GM20000 (cell line): ENCODE measurements around the gene TUBGCP6.
A peak's percentile ranks its signal among the peaks of the same experiment; 100 is the strongest.

Source experiments
- DNase-seq: peaks from one replicate; pipeline ENCODE4 v3.0.0; 2012; ENCODE audit warnings: low spot score
- TF ChIP-seq, protein P1 (sequence below): IDR thresholded peaks from 2 replicates; pipeline ENCODE4 v1.5.1; 2012; ENCODE audit warnings: mild to moderate bottlenecking, control low read depth; ENCODE audit errors: extremely low read depth, missing control alignments

The TUBGCP6 gene

DNA sequence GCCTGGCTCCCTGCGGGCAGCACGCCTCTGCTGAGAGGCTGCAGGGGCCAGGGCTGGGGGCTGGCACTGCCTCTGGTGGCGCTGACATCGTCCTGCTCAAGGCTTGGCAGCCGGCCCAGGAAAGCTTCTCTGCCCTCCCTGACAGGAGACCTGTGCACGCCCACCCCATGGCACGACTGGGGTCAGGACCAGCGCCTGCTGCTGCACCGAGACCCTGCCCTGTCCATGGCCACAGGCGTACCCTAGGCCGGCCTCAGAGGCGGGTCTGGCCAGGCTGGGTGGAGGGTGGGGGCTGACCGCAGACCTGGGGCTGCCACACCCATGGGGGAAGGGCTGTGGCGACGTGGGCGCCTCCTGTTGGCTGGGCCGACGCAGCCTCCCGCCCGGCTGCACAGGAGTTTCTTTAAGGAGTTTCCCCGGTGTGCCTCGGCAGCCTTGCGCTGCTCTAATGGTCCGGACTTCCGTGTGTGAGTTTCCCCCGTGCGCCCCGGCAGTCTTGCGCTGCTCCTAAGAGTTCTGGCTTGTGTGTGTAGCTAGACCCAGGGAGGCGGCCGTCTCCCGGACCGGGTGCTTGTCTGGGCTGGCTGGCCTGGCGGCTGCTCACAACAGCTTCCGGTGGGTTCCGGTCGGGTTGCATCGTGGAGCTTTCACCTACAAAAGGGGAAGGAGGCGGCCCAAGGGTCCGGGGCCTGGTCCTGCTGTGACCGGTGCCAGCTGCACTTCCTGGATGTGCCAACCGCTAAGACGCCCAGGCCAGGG is 54.5 kb downstream of the TUBGCP6 start:
- DNase-seq: peak; percentile 90
- TF ChIP-seq, protein P1, sequence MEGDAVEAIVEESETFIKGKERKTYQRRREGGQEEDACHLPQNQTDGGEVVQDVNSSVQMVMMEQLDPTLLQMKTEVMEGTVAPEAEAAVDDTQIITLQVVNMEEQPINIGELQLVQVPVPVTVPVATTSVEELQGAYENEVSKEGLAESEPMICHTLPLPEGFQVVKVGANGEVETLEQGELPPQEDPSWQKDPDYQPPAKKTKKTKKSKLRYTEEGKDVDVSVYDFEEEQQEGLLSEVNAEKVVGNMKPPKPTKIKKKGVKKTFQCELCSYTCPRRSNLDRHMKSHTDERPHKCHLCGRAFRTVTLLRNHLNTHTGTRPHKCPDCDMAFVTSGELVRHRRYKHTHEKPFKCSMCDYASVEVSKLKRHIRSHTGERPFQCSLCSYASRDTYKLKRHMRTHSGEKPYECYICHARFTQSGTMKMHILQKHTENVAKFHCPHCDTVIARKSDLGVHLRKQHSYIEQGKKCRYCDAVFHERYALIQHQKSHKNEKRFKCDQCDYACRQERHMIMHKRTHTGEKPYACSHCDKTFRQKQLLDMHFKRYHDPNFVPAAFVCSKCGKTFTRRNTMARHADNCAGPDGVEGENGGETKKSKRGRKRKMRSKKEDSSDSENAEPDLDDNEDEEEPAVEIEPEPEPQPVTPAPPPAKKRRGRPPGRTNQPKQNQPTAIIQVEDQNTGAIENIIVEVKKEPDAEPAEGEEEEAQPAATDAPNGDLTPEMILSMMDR: peak; percentile 24

DNA sequence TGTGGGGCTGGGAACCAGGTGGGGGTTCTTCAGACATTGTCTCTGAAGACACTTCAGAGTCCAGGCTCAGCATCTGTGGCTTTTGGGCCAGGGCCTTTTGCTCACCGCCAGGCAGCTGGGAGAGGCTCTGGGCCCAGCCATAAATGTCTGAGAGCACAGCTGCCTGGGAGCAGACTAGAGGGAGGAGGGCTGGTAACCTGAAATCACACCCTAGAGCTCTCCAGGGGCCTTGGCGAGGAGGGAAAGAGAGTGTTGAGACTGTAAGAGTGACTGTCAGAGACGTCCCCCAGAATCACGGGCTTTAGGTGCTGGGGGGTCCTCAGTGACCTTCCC is 55.0 kb downstream of the TUBGCP6 start:
- DNase-seq: no peak
- TF ChIP-seq, protein P1: no peak

DNA sequence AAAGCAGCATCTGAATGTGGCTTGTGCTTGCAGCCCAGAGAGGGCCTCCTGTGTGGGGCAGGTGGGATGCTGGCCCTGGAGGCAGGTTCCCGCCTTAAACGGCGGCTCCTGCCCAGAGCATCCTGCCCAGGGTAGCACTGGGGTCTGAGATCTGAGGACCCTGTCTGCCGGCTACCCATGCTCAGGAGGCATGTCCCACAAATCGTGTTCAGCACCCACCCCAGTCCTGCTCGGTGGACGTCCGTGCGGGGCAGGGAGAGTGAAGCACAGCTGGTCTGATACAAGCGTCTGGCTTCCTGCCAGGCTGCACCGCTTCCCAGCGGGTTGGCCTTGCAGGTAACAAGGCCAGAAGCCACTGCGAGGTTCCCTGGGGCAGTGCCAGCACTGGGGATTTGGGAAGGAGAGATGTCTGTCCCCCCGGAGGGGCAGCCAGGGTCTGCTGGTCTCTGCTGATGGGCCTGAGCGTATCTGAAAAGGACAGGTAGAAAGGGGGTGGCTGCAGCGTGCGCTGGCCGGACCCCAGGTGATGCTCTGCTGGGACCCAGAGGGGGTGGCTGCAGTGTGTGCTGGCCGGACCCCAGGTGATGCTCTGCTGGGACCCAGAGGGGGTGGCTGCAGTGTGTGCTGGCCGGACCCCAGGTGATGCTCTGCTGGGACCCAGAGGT is 55.5 kb downstream of the TUBGCP6 start:
- TF ChIP-seq, protein P1: no peak
- no peak for DNase-seq

DNA sequence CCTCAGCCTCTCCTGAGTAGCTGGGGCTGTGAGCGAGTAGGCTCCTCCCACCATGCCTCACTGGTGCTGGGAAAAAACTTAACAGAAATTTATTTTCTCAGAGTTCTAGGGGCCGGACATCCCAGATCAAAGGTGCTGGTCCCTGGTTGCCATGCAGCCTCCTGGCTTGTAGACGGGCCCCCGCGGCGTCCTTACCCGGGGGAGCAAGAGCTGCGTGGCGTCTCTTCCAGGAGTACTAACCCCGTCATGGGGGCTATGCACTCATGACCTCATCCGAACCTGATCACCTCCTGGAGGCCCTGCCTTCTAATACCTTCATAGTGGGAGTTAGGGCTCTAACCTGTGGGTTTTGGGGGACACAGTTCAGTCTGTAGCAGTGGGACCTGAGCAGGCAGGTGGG is 56.5 kb downstream of the TUBGCP6 start:
- TF ChIP-seq, protein P1: no peak
- DNase-seq: no peak

DNA sequence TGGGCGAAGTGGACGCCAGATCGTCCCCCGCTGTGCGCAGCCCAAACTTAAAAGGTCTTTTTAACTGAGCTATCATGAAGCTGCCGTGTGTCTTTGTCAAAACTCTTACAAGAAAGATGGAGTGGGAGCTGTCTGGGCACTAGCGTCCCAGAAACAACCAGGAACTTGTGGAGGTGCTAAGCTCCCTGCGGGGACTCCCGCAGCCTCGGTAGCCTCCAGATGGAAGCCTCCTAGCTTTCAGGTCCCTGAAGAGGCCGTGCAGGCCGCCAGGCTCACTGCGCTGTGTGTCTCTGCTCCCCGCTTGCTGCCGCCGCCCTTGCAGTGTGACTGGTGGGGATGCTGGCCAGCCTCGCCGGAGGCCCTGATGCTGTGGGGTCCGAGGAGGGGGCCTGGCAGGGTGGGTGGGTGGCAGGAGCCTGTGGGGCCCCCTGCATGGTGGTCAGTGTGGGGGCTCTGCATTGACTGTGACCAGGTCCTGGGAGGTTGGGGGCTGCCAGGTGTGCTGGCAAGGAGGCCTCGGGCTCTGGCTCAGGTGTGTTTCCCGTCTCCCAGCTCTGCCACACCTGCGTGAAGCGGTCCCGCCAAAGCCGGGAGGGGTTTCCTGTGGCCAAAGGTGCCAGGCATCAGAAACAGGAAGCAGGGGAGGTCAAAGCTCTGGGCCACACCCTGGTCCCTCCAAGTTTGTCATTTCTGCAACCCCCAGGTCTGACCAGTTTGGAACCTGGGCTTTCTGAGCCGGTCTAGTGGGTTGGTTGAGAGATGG is 57.9 kb downstream of the TUBGCP6 start:
- no peak for DNase-seq
- TF ChIP-seq, protein P1: no peak

DNA sequence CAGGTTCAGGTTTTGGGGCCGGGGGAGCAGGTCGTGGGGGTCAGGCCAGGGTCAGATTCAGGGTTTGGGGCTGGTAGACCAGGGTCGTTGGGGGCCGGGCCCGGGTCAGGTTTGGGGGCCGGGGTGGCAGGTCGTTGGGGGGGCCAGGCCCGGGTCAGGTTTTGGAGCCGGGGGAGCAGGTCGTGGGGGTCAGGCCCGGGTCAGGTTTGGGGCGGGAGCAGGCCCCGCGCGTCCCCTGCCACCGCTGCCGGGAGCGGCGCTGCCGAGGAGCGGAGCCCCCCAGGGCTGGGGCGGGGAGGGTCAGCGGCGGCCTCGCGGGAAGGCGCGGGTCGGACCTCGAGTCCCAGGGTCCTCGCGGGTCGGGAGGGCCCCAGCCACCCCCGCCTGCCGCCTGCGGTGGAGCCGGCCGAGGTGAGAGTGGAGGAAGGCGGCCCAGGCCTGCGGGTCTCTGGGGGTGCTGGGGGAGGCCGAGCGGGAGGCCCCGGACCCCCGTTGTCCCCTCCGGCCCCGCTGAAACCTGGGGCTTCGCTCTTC is 58.6 kb downstream of the TUBGCP6 start:
- no peak for DNase-seq
- TF ChIP-seq, protein P1: no peak
